ENCODE results near the gene AP2B1. TPM values are rescaled to one million over a fixed set of nuclear protein-coding genes. Genes with fewer than 3 reads are reported as not detected.

Gene AP2B1
- total RNA-seq, 1 experiment from 2014 or later: 198 TPM

GRCh38 chr17:35614810-35615209, 27.7 kb downstream of the AP2B1 start:
- H3K27me3 ChIP-seq (ENCODE audit: insufficient read depth, low read length): no peaks in the 10 kb centered on the region
- H3K27ac ChIP-seq (ENCODE audit: low read depth, low read length): no peak overlapping the region
- H3K36me3 ChIP-seq (ENCODE audit: control insufficient read depth in 1 of 2, insufficient read depth in 2 of 2, low read length in 2 of 2): peaks cover 10 to 11% of the 10 kb centered on the region in 2 experiments; a peak in 3 of 4 replicates
- no peak overlapping the region for H2AFZ ChIP-seq (ENCODE audit: low read depth, low read length, poor library complexity, severe bottlenecking)
- intact Hi-C loops (cut with micrococcal nuclease): loop anchor here (10.0 kb wide), 1 partner anchor 190 kb away; the partner anchor contains the start of gene TAF15
- DNase-seq (ENCODE audit: low read depth, low spot score) (no peak), ATAC-seq (no peak)
- TF ChIP-seq SRF (IDR thresholded peaks at IDR 0.05; ENCODE audit: low read depth) (no peak), EZH2phosphoT487 (IDR thresholded peaks at IDR 0.05; ENCODE audit: borderline replicate concordance) (no peak), MAX (IDR thresholded peaks at IDR 0.05) (no peak), ATF3 (IDR thresholded peaks at IDR 0.05) (no peak)
- ChIA-PET POLR2A (interaction anchor here (1.9 kb wide), 1 partner anchor 132 kb away, joined by 4 read pairs; no protein-coding TSS in a partner anchor), RAD21 (ENCODE audit: low non-redundant PET in 1 of 2, low total read pairs in 2 of 2, uncharacterized antibody in 2 of 2, unreplicated experiment in 2 of 2) (no interaction called here), CTCF (no interaction called here)
- H3K9ac ChIP-seq (ENCODE audit: low read length): no peak overlapping the region
- BruUV-seq (replicated peaks): no TSS peak
- no peak overlapping the region for H3K4me2 ChIP-seq (ENCODE audit: low read length)
- H3K4me3 ChIP-seq (replicated peaks in 1 of 2; ENCODE audit: low read depth in 1 of 2, low read length in 2 of 2): no peak overlapping the region
- no peaks in the 10 kb centered on the region for H3K4me1 ChIP-seq (ENCODE audit: control insufficient read depth in 1 of 2, insufficient read depth in 2 of 2, low read length in 2 of 2)
- peaks cover 4% of the 10 kb centered on the region; the same call in 1 of the 2 replicates for H4K20me1 ChIP-seq (ENCODE audit: insufficient read depth)
- H3K9me2 ChIP-seq (ENCODE audit: insufficient read depth): no peaks in the 10 kb centered on the region
- H3K79me2 ChIP-seq (ENCODE audit: insufficient read depth, low read length): peaks cover 51% of the 10 kb centered on the region
- H3K9me3 ChIP-seq (ENCODE audit: control insufficient read depth in 1 of 2, insufficient read depth in 1 of 2, low read depth in 1 of 2, low read length in 2 of 2): no peaks in the 10 kb centered on the region

GRCh38 chr17:35616536-35616935, 29.4 kb downstream of the AP2B1 start:
- H3K4me3 ChIP-seq (replicated peaks in 1 of 2; ENCODE audit: low read depth in 1 of 2, low read length in 2 of 2): no peak overlapping the region
- H3K4me1 ChIP-seq (ENCODE audit: control insufficient read depth in 1 of 2, insufficient read depth in 2 of 2, low read length in 2 of 2): no peaks in the 10 kb centered on the region
- no peaks in the 10 kb centered on the region for H3K9me3 ChIP-seq (ENCODE audit: control insufficient read depth in 1 of 2, insufficient read depth in 1 of 2, low read depth in 1 of 2, low read length in 2 of 2)
- ChIA-PET CTCF (no interaction called here), POLR2A (no interaction called here), RAD21 (ENCODE audit: low non-redundant PET in 1 of 2, low total read pairs in 2 of 2, uncharacterized antibody in 2 of 2, unreplicated experiment in 2 of 2) (no interaction called here)
- H3K27ac ChIP-seq (ENCODE audit: low read depth, low read length): no peak overlapping the region
- peaks cover 5% of the 10 kb centered on the region; the same call in 1 of the 2 replicates for H4K20me1 ChIP-seq (ENCODE audit: insufficient read depth)
- ATAC-seq (no peak), DNase-seq (ENCODE audit: low read depth, low spot score) (no peak)
- H3K4me2 ChIP-seq (ENCODE audit: low read length): no peak overlapping the region
- H2AFZ ChIP-seq (ENCODE audit: low read depth, low read length, poor library complexity, severe bottlenecking): no peak overlapping the region
- peaks cover 64% of the 10 kb centered on the region for H3K79me2 ChIP-seq (ENCODE audit: insufficient read depth, low read length)
- no TSS peak for BruUV-seq (replicated peaks)
- H3K9me2 ChIP-seq (ENCODE audit: insufficient read depth): no peaks in the 10 kb centered on the region
- H3K36me3 ChIP-seq (ENCODE audit: control insufficient read depth in 1 of 2, insufficient read depth in 2 of 2, low read length in 2 of 2): peaks cover 5 to 6% of the 10 kb centered on the region in 2 experiments; a peak in 1 of 4 replicates
- TF ChIP-seq FOSL1 (IDR thresholded peaks at IDR 0.05; ENCODE audit: low read depth): no peak
- H3K27me3 ChIP-seq (ENCODE audit: insufficient read depth, low read length): no peaks in the 10 kb centered on the region
- no peak overlapping the region for H3K9ac ChIP-seq (ENCODE audit: low read length)
- intact Hi-C loops (cut with micrococcal nuclease): loop anchor here (10.0 kb wide), 1 partner anchor 188 kb away; the partner anchor contains the start of gene TAF15
